ENCODE measurements around the gene GDPD4. TPM values are rescaled to one million over a fixed set of nuclear protein-coding genes. Genes with fewer than 3 reads are reported as not detected.

Gene GDPD4
- total RNA-seq, 4 donors from 2014 or later: 0.07 to 1.2 TPM; not detected in 2

GRCh38 chr11:77188633-77189491 is 112.6 kb downstream of the GDPD4 start:
- TF ChIP-seq POLR2A (IDR thresholded peaks at IDR 0.05) (no peak), CTCF (IDR thresholded peaks at IDR 0.05) (no peak)
- H3K36me3 ChIP-seq: no peaks in the 10 kb centered on the region
- no peaks in the 10 kb centered on the region for H3K27me3 ChIP-seq
- H3K9me3 ChIP-seq: no peaks in the 10 kb centered on the region
- intact Hi-C loops (cut with DNase I; ENCODE audit: low total_unique reads): loop anchor here (10.0 kb wide), 1 partner anchor 64 kb away; the partner anchor contains the start of gene MYO7A
- no peak overlapping the region for H3K4me3 ChIP-seq
- DNase-seq: no peak
- no peaks in the 10 kb centered on the region for H3K4me1 ChIP-seq
- no peak overlapping the region for H3K27ac ChIP-seq

GRCh38 chr11:77187776-77188632 is 113.5 kb downstream of the GDPD4 start:
- H3K9me3 ChIP-seq: no peaks in the 10 kb centered on the region
- TF ChIP-seq CTCF (IDR thresholded peaks at IDR 0.05): peak; percentile 70 to 82 (median 79)
- no peak for TF ChIP-seq POLR2A (IDR thresholded peaks at IDR 0.05)
- no peaks in the 10 kb centered on the region for H3K4me1 ChIP-seq
- H3K27ac ChIP-seq: no peak overlapping the region
- H3K27me3 ChIP-seq: no peaks in the 10 kb centered on the region
- intact Hi-C loops (cut with DNase I; ENCODE audit: low total_unique reads): loop anchor here (10.0 kb wide), 1 partner anchor 63 kb away; the partner anchor contains the start of gene MYO7A
- no peak overlapping the region for H3K4me3 ChIP-seq
- no peaks in the 10 kb centered on the region for H3K36me3 ChIP-seq
- DNase-seq: peak; percentile 68 to 77

GRCh38 chr11:77187111-77187750 is 114.3 kb downstream of the GDPD4 start:
- intact Hi-C loops (cut with DNase I; ENCODE audit: low total_unique reads): loop anchor here (10.0 kb wide), 1 partner anchor 62 kb away; the partner anchor contains the start of gene MYO7A

GRCh38 chr11:77186302-77186701 is 115.2 kb downstream of the GDPD4 start:
- intact Hi-C loops (cut with DNase I; ENCODE audit: low total_unique reads): loop anchor here (10.0 kb wide), 1 partner anchor 62 kb away; the partner anchor contains the start of gene MYO7A
- TF ChIP-seq CTCF (IDR thresholded peaks at IDR 0.05) (no peak), POLR2A (IDR thresholded peaks at IDR 0.05) (no peak)
- H3K9me3 ChIP-seq: no peaks in the 10 kb centered on the region
- DNase-seq: no peak
- H3K27me3 ChIP-seq: no peaks in the 10 kb centered on the region
- H3K36me3 ChIP-seq: no peaks in the 10 kb centered on the region
- no peaks in the 10 kb centered on the region for H3K4me1 ChIP-seq
- H3K27ac ChIP-seq: no peak overlapping the region
- no peak overlapping the region for H3K4me3 ChIP-seq

More at GRCh38 chr11:77187111-77187750, 114.3 kb downstream of the GDPD4 start:
- H3K4me3 ChIP-seq: no peak overlapping the region
- no peaks in the 10 kb centered on the region for H3K4me1 ChIP-seq
- no peaks in the 10 kb centered on the region for H3K27me3 ChIP-seq
- TF ChIP-seq CTCF (IDR thresholded peaks at IDR 0.05): no peak
- no peak for TF ChIP-seq POLR2A (IDR thresholded peaks at IDR 0.05)
- H3K36me3 ChIP-seq: no peaks in the 10 kb centered on the region
- DNase-seq: no peak
- no peaks in the 10 kb centered on the region for H3K9me3 ChIP-seq
- no peak overlapping the region for H3K27ac ChIP-seq

All from uterus (tissue), 4 donors.